K562 (cell line): ENCODE results near the gene NDRG4. TPM values are rescaled to one million over a fixed set of nuclear protein-coding genes. Genes with fewer than 3 reads are reported as not detected.

Experiments
- ASH1L ChIP-seq: fragments of 450-650 bp; IDR thresholded peaks from 2 replicates; pipeline ENCODE4 v1.6.1; 2018; ENCODE audit warnings: borderline replicate concordance, mild to moderate bottlenecking, low read depth; ENCODE audit not compliant: partially characterized antibody
- ATF4 ChIP-seq: fragments of 450-650 bp; formaldehyde crosslinking; IDR thresholded peaks from 2 replicates; pipeline ENCODE4 v1.4.0; 2022; ENCODE audit warnings: mild to moderate bottlenecking, moderate library complexity
- BCLAF1 ChIP-seq, 2 experiments: fragments of 450-650 bp in 1 of 2; IDR thresholded peaks; 2 replicates each; pipeline ENCODE4 v1.6.1; 2011 to 2017; ENCODE audit warnings: low read depth in 2 of 2, antibody characterized with exemption in 1 of 2, borderline replicate concordance in 1 of 2, low read length in 1 of 2, mild to moderate bottlenecking in 1 of 2, mixed read lengths in 1 of 2; ENCODE audit not compliant: control insufficient read depth in 1 of 2
- CBX1 ChIP-seq: sonication (generic); IDR thresholded peaks from 2 replicates; pipeline ENCODE4 v1.6.1; 2016; ENCODE audit warnings: antibody characterized with exemption, low read depth, mild to moderate bottlenecking
- FOXJ3 ChIP-seq: sonication (generic); formaldehyde crosslinking; IDR thresholded peaks from 2 replicates; pipeline ENCODE4 v1.4.0; 2020; ENCODE audit warnings: mild to moderate bottlenecking, missing genetic modification reagents
- ILF3 ChIP-seq: fragments of 450-650 bp; IDR thresholded peaks from 2 replicates; pipeline ENCODE4 v1.6.1; 2018; ENCODE audit warnings: antibody characterized with exemption, mild to moderate bottlenecking, moderate library complexity, borderline replicate concordance
- ILK ChIP-seq: fragments of 450-650 bp; IDR thresholded peaks from 2 replicates; pipeline ENCODE4 v1.6.1; 2016; ENCODE audit warnings: missing genetic modification characterization, low read depth, mild to moderate bottlenecking, missing compliant biosample characterization, moderate library complexity, borderline replicate concordance
- LCOR ChIP-seq: sonication (generic); formaldehyde crosslinking; IDR thresholded peaks from 2 replicates; pipeline ENCODE4 v1.8.0; 2022; ENCODE audit warnings: mild to moderate bottlenecking, missing genetic modification reagents
- MAZ ChIP-seq, 2 experiments: fragments of 450-650 bp in 1 of 2; sonication (generic) in 1 of 2; formaldehyde crosslinking; IDR thresholded peaks in 1 of 2; conservative IDR thresholded peaks in 1 of 2; 2 replicates each; pipeline versions ENCODE4 v1.4.0 to v1.5.0; 2020; ENCODE audit warnings: mild to moderate bottlenecking in 1 of 2, missing genetic modification reagents in 1 of 2
- MEIS2 ChIP-seq: fragments of 450-650 bp; IDR thresholded peaks from 2 replicates; pipeline ENCODE4 v1.6.1; 2014; ENCODE audit warnings: mild to moderate bottlenecking; ENCODE audit not compliant: partially characterized antibody
- NRF1 ChIP-seq, 2 experiments: fragments of 450-650 bp; IDR thresholded peaks in 1 of 2; conservative IDR thresholded peaks in 1 of 2; 2 replicates each; pipeline ENCODE4 v1.6.1; 2014; ENCODE audit warnings: mild to moderate bottlenecking in 2 of 2
- OTX1 ChIP-seq: fragments of 450-650 bp; formaldehyde crosslinking; IDR thresholded peaks from 2 replicates; pipeline ENCODE4 v1.4.0; 2022; ENCODE audit warnings: mild to moderate bottlenecking
- RAD51 ChIP-seq: fragments of 450-650 bp; IDR thresholded peaks from 2 replicates; pipeline ENCODE4 v1.7.1; 2016; ENCODE audit warnings: low read depth, mild to moderate bottlenecking, borderline replicate concordance
- RBM25 ChIP-seq: fragments of 200-400 bp; formaldehyde crosslinking; IDR thresholded peaks from 2 replicates; pipeline ENCODE4 v1.6.1; 2018; ENCODE audit warnings: low read length, low read depth, moderate library complexity; ENCODE audit not compliant: severe bottlenecking
- SIN3B ChIP-seq: fragments of 450-650 bp; IDR thresholded peaks from 2 replicates; pipeline ENCODE4 v1.6.1; 2017; ENCODE audit warnings: low read depth, mild to moderate bottlenecking, moderate library complexity
- ZNF57 ChIP-seq: fragments of 450-650 bp; formaldehyde crosslinking; IDR thresholded peaks from 2 replicates; pipeline ENCODE4 v1.4.0; 2020; ENCODE audit warnings: mild to moderate bottlenecking, moderate library complexity
- ZNF592 ChIP-seq: fragments of 450-650 bp; IDR thresholded peaks from 2 replicates; pipeline ENCODE4 v1.6.1; 2017; ENCODE audit warnings: antibody characterized with exemption, mild to moderate bottlenecking
- ZNF76 ChIP-seq: fragments of 250-450 bp; sonication (Bioruptor Pico); IDR thresholded peaks from 2 replicates; pipeline ENCODE4 v1.4.0; 2020; ENCODE audit warnings: mild to moderate bottlenecking, moderate library complexity, borderline replicate concordance
- ZNF778 ChIP-seq: fragments of 450-650 bp; formaldehyde crosslinking; IDR thresholded peaks from 2 replicates; pipeline ENCODE4 v1.4.0; 2020; ENCODE audit warnings: mild to moderate bottlenecking, moderate library complexity
- polyA plus RNA-seq, 8 experiments: library from polyadenylated mRNA; depleted of rRNA in 4 of 8; stranded (reverse) in 5 of 8; unstranded in 3 of 8; fragments of >200 nt; fragmentation: Nextera tagmentation in 2 of 8; fragmentation: Illumina TruSeq in 1 of 8; extraction: Ambion mirVana in 2 of 8; extraction: Trizol in 1 of 8; gene quantifications; 2 replicates each; pipeline versions ENCODE4 v1.2.1 to v1.2.3, GENCODE V29; 2011 to 2014; ENCODE audit warnings: inconsistent platforms in 1 of 8, missing spikeins in 1 of 8
- total RNA-seq, 7 experiments: library from RNA; depleted of rRNA in 6 of 7; stranded (reverse); fragments of >200 nt in 6 of 7; fragmentation: Illumina TruSeq in 2 of 7; extraction: Trizol in 2 of 7; gene quantifications; 2 replicates each; pipeline versions ENCODE4 v1.2.1 to v1.2.3, GENCODE V29; 2011 to 2021; ENCODE audit warnings: low replicate concordance in 1 of 7

The NDRG4 gene
- total and polyA plus RNA-seq, 9 of the 15 experiments (the other 6 are each of a cell fraction or from before 2014, with no cell fraction given), result 0.06 to 0.95 (median 0.28) TPM

GRCh38 chr16:58501242-58502131 lies 1.5 kb downstream of the NDRG4 start (continued):
- TF ChIP-seq MAZ (CRISPR knock-in tag; conservative IDR thresholded peaks at IDR 0.05 in 1 of 2, IDR thresholded peaks at IDR 0.05 in 1 of 2), result no peak
- no peak for TF ChIP-seq ILF3
- TF ChIP-seq ZNF76, result no peak
- TF ChIP-seq NRF1 (conservative IDR thresholded peaks at IDR 0.05 in 1 of 2, IDR thresholded peaks at IDR 0.05 in 1 of 2), result peak; percentile 45 to 60
- TF ChIP-seq ASH1L, result no peak
- no peak for TF ChIP-seq ZNF592
- TF ChIP-seq RAD51, result no peak
- TF ChIP-seq ILK (tag), result no peak
- TF ChIP-seq ZNF778, result no peak
- TF ChIP-seq ZNF57 (CRISPR knock-in tag), result no peak
- TF ChIP-seq CBX1, result no peak
- TF ChIP-seq BCLAF1 (IDR thresholded peaks at IDR 0.05; ENCODE audit: borderline replicate concordance in 1 of 2, control insufficient read depth in 1 of 2, low read depth in 2 of 2, low read length in 1 of 2), result no peak
- TF ChIP-seq ATF4, result no peak
- no peak for TF ChIP-seq LCOR (CRISPR knock-in tag)
- no peak for TF ChIP-seq FOXJ3 (CRISPR knock-in tag)
- no peak for TF ChIP-seq MEIS2
- TF ChIP-seq SIN3B, result no peak
- no peak for TF ChIP-seq RBM25
- no peak for TF ChIP-seq OTX1 (CRISPR knock-in tag)
